IPS-NIHi7 (cell line): ENCODE measurements around the gene ULBP1.
"Not testable (repeated sequence)": the region's sequence is repeated elsewhere in the genome, so short reads cannot be mapped to it uniquely, and the experiment has no call there.

ENCODE experiments used
- DNase-seq: peaks from one replicate; pipeline ENCODE4 v3.0.0; 2012; ENCODE audit warnings: mixed read lengths; ENCODE audit errors: extremely low spot score

Gene ULBP1

DNA sequence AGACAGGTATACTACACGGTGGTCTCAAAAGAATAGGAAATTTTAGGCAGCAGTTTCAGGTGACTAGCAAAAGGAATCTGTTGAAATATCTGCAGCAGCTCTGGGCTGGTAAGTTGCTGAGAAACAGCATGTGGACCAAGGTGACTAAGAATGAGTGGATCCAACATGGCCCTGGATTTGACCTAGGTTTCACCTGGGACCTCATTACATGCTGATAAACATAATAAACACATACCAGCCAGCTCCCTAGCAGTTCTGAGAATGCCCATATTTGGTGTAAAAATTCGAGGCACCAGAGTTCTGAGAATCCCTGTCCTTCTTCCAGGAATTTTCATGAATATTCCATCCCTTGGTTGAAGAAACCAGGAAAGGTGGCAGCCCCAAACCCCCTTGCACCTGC, 10.4 kb upstream of the ULBP1 start:
- not testable (repeated sequence) for DNase-seq

- not testable (repeated sequence) for DNase-seq
Measured at GRCh38 chr6:149953934-149954327, 9.8 kb upstream of the ULBP1 start.

DNA sequence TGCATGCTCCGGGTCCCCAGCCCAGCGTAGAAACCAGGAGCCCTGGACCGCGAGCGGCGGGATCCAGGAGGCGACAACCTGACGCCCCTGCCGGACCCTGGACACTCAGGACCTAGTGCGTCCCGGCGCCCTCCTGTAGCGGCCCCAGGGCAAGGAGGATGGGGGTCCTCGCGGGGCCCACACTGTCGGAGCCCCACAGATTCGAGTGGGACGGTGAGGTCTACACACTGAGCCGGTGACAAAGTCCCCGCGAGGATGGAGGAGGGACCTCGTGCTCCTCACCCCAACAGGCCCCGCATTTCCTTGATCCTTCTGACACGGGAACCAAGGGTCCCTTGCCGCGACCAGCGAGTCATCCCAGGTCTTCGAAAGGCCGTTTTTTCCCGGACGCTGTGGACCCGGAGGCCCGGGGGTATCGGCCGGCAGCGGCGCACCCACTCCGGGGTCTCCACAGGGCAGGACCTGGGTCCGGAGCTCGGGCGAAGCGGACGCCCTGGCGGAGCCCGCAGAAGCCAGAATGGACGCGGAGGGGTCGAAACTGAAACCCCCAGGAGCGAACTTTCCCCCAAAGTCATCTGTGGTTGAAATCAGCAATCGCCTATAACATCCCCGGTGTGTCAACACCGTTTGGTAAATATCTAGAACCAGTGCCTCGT, 9.3 kb upstream of the ULBP1 start:
- not testable (repeated sequence) for DNase-seq

DNA sequence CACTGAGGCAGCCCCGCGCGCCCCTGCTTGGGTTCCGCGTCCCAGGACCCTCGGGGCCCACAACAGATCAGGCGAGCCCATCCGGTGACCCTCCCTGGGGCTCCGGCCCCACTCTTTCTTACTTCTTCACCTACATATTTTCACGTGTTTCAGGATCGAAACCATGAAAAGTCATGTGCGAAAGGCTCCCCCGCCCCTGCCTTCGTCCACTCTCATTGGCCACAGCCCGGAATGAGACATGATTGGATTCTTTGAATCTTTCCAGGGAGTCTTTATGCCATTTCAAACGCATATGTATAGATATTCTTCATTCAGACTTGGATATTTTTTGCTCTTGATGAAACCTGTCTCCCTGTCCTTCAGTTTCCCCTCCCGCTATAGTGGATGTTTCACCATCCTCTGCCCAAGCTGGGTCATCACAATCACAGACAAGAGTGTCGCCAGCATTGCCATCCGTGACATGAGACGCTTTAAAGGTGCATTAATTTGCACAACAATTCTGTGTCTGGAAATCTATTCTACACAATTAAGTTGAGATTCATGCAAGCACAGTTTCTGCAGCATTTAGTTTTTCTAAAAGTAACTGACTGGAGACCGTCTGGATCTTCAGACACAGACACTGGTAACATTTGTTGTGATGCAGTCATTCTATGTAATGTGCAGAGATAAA, 8.6 kb upstream of the ULBP1 start:
- not testable (repeated sequence) for DNase-seq

DNA sequence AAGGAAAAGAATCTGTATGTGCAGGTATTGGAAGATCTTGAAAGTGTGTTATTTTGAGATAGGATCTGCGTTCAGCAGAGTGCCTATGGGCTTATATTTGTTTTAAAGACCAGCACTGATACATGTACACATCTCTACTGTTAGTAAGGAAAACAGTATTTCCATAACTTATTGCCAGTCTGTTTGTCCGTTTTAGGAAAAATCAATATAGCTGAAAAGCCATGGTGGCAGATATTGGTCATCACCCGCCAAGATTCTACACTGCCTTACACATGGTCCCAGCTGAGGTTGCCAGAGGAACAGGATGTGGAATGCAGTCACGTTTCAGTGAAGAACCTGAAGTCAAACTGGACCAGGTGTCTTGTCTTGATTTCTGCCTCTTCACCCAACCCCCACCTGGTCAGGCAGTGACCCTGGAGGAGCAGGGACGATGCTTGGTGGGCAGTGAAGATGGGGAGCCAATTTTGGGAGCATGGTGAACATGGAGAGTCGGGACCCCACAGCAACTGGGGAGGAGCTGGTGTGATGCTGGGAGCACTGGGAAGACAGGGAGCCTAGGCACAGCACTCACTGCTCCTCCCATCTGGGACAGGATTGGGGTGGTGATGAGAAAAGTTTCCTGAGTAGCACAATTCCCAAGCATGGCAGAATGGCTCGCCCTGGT, 8.0 kb upstream of the ULBP1 start:
- not testable (repeated sequence) for DNase-seq

GRCh38 chr6:149958124-149958523, 5.6 kb upstream of the ULBP1 start:
- not testable (repeated sequence) for DNase-seq

GRCh38 chr6:149959806-149960205, 3.9 kb upstream of the ULBP1 start:
- DNase-seq = not testable (repeated sequence)

DNA sequence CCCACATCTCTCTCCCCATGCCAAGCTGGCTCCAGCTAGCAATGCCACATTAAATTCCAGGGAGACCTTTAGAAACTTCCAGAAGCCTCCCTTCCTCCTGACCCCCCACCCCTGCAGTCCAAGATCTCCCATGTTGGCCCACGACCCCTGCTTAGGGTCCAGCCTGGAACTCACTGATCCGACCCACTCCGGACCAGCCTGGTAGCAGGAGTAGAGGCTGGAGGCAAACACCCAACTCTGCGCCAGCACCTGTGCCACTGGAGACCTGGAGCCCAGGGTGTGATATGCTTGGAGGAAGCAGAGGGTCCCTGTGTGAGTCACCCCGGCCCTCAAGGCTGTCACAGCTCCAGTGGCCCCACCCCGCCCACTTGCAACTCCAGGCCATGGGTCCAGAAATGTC, 3.3 kb upstream of the ULBP1 start:
- DNase-seq = no peak

DNA sequence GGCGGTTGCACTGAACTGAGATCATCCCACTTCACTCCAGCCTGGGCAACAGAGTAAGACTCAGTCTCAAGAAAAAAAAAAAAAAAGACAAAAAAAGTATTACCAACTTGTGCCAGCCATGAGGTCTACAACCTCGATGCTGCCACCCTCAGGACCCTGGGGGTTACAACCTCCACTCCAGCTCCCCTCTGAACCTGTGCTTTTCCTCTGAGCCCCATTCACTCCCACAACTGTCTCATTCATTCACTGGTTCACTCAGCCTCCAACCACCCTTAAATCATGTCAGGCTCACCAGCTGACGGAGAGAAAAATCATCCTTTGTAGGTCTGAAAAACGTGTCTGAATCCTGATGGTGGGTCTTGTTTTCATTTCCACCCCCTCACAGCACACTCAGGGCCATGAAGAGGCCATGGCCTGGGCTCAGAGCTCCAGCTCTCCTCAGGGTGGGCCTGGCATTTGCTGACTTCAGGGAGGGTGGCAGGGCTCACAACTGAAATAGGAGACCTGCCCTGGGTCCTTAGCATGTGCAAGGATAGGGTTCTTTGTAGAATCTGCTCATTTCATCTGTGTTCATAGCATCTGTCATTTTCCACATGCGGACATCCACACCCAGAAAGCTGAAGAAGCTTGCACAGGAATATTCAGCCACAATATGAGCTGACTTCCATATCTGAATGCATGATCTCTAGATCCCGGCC, 1.9 kb upstream of the ULBP1 start:
- peak; percentile 35 for DNase-seq

DNA sequence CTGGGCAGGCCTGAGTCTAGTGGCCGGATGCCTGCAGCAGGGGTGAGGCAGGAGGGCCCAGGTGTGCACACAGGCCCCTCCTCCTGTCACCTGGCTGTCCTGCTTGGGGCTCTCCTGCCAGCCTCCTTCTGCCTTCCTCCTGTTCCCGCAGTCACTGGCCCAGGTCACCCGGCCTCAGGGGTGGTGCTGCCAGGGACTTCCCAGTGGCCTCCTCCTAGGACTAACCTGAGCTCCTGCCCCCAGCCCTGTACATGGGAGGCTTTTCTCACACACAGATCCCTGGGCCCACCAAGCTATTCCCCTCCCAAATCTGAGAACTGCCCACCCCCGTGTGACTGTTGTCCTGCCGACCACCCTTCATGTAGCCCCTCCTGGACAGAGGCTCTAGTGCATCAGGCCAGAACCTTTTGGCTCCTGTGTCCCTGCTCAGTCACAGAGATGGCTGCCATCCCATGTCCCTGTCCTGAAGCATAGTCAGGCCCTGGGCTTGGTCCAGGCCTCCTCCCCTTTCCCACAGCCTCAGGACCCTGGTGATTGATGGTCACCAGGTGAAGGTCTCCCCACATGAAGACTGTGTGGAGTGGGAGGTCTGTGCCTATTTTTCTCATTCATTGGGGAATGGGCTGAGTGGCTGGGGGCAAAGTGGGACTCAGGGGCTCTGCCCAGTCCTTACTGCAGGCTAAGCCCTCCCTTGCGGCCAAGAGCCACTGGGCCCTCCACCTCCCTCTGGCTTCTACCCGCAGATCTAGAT, 1.1 kb upstream of the ULBP1 start:
- DNase-seq = no peak

- DNase-seq = peak; percentile 43
Measured at GRCh38 chr6:149963212-149963461, 606 bp upstream of the ULBP1 start.

GRCh38 chr6:149964308-149965193, 808 bp downstream of the ULBP1 start:
- peak; percentile 22 for DNase-seq

GRCh38 chr6:149965194-149966020, 1.7 kb downstream of the ULBP1 start:
- peak; percentile 45 for DNase-seq

- not testable (repeated sequence) for DNase-seq
Measured at GRCh38 chr6:149966319-149966718, 2.6 kb downstream of the ULBP1 start.

DNA sequence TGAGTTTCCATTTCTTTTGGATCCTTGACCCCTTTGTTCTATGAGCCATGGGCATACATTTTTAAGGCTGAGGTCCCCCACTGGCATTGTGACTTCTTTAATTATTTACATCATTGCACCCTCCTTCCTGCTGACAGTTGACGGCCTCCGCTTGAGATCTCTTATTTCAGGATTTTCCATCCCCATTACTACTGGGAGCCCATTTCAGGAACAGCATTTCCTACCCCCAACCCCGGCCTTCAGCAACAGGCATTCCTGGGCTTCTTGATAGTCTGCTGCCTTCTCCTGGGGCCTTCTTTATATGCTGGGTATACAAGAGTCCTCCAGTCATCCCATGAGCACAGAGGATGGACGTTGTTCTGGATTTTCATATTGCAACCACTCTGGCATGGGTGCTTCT, 3.8 kb downstream of the ULBP1 start:
- DNase-seq = no peak

DNA sequence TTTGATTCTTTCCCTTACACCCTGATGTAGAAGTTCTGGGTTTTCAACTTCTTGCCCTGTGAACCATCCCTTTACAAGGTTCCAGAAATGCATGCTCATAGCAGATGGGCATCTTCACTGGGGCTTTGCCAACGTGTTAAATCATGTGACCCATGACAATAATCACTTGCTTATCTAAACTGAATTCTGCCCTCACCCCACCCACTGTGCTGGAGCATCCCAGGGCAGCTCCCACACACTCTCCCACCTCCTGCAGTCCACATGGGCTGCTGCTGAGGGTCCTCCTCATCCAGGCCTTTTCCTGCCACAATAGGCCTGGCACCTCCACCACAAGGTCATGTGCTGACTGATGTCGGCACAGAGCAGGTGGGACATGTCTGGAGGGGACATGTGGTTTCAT, 4.3 kb downstream of the ULBP1 start:
- DNase-seq = not testable (repeated sequence)

GRCh38 chr6:149968909-149969308, 5.2 kb downstream of the ULBP1 start:
- DNase-seq = not testable (repeated sequence)

- DNase-seq = no peak
Measured at GRCh38 chr6:149969635-149970034, 5.9 kb downstream of the ULBP1 start.

GRCh38 chr6:149974394-149974793, 10.7 kb downstream of the ULBP1 start:
- DNase-seq = not testable (repeated sequence)

GRCh38 chr6:149974825-149975224, 11.1 kb downstream of the ULBP1 start:
- no peak for DNase-seq
